Activated T-cell treated with anti-CD3 and anti-CD28 coated beads, Interleukin-2, amount 50 U/mL, for 72 hours (primary cell): Measurements from ENCODE around the gene FAM171A2. TPM values are rescaled to one million over a fixed set of nuclear protein-coding genes. Genes with fewer than 3 reads are reported as not detected.

Experiments
- total RNA-seq, 2 donors: library from RNA; stranded (reverse); gene quantifications; one replicate each; pipeline ENCODE4 v1.2.3, GENCODE V29; 2022

Gene FAM171A2
- total RNA-seq, 2 donors from 2014 or later, result 0.14 to 0.41 TPM

Other genes with a start within 250 kb of the FAM171A2 start
- gene HDAC5, start 240.2 kb downstream of the FAM171A2 start, total RNA-seq, result 10 to 100 TPM; 34.7 to 37.8 TPM
- gene HROB, start 221.9 kb downstream of the FAM171A2 start, total RNA-seq, result 10 to 100 TPM; 20.7 to 27.8 TPM
- under 1 TPM; 0.34 to 0.44 TPM for gene ASB16, start 193.1 kb downstream of the FAM171A2 start, total RNA-seq
- 10 to 100 TPM; 40.8 to 46.2 TPM for gene TMUB2, start 176.9 kb downstream of the FAM171A2 start, total RNA-seq
- gene ATXN7L3, start 164.0 kb downstream of the FAM171A2 start, total RNA-seq, result 10 to 100 TPM; 96.1 to 97.6 TPM
- gene UBTF, start 144.2 kb downstream of the FAM171A2 start, total RNA-seq, result 100 to 1,000 TPM; 105 to 125 TPM
- not detected for gene SLC4A1, start 95.7 kb downstream of the FAM171A2 start, total RNA-seq
- 1 to 10 TPM in 1 of 2 donors, under 1 TPM in 1; 0.35 to 1.4 TPM for gene RUNDC3A, start 55.3 kb downstream of the FAM171A2 start, total RNA-seq
- 10 to 100 TPM; 83.6 to 97.2 TPM for gene SLC25A39, start 39.0 kb downstream of the FAM171A2 start, total RNA-seq
- gene GRN, start 18.6 kb downstream of the FAM171A2 start, total RNA-seq, result 10 to 100 TPM; 57.8 to 58.7 TPM
- 1 to 10 TPM; 2.1 to 3.2 TPM for gene ITGA2B, start 25.8 kb upstream of the FAM171A2 start, total RNA-seq
- 10 to 100 TPM; 45.4 to 49.7 TPM for gene GPATCH8, start 139.6 kb upstream of the FAM171A2 start, total RNA-seq
- under 1 TPM; 0.23 to 0.82 TPM for gene FZD2, start 193.6 kb upstream of the FAM171A2 start, total RNA-seq